Activated CD4-positive, alpha-beta T cell treated with anti-CD3 and anti-CD28 coated beads for 1 hour (primary cell): Measurements from ENCODE around the gene PRLR.
A peak's percentile ranks its signal among the peaks of the same experiment; 100 is the strongest.

ENCODE experiments used
- DNase-seq: peaks from one replicate; pipeline ENCODE4 v3.0.0-alpha.2; 2020

Gene PRLR

DNA sequence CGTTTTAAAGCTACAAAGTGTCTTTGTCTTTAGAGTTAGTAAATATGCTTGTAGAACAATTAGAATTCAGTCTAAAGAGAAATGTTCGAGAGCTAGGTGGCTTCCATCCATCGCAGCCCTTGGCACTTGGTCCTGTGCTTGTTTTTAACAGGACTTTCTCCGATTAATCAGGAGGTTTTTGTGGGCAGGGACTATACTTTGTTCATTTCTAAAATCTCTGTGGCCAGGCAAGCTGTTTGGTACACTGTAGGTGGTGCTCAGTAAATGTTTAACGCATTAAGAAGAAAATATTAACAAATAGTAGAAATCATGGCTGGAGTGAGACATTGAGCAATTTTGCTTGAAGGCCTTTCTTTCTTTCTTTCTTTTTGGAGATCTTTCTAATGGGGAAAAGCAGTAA lies 203.3 kb downstream of the PRLR start:
- DNase-seq: no peak

GRCh38 chr5:35026280-35026840 lies 203.9 kb downstream of the PRLR start:
- DNase-seq: no peak

- no peak for DNase-seq
Observed at GRCh38 chr5:35024911-35025510, 205.3 kb downstream of the PRLR start.

- no peak for DNase-seq
Observed at GRCh38 chr5:35023391-35024178, 206.7 kb downstream of the PRLR start.

GRCh38 chr5:35016174-35017051 lies 213.9 kb downstream of the PRLR start:
- DNase-seq: no peak

DNA sequence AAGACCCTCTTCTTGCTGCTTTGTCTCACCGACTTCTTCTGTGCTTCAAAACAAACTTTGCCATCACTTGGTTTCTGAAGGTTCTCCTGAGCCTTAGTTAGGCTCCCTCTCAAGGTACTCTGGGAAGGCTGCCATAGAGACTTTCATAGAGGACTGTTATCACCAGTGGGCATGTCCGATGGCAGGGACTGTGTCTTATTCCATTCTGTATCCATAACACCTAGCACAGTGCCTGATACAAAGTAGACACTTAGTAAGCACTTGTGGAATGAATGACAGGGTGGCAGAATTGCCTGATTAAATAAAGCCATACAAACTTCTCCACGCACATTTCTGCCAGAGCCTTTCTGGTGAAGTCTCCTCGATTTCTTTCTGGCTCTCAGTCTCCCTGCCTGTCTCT lies 215.2 kb downstream of the PRLR start:
- DNase-seq: no peak

GRCh38 chr5:35012796-35013195 lies 217.5 kb downstream of the PRLR start:
- DNase-seq: no peak

DNA sequence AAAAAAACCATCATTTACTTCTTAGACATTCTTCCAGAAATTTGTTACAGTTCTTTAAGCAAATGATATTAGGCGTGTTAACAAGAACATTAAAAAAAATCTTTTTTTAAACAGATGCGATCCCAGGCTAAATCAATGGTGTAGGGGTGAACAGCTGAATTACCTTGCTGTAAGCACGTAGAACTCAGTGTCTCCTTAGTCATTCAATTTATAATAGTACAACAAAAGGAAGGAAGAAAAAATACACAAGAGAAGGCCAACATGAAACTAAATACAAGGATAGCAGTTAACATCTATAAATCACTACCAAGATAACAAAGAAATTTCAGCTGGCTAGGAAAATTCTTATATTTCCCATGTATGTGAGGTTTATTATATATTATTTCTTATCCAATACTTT lies 217.9 kb downstream of the PRLR start:
- DNase-seq: no peak

DNA sequence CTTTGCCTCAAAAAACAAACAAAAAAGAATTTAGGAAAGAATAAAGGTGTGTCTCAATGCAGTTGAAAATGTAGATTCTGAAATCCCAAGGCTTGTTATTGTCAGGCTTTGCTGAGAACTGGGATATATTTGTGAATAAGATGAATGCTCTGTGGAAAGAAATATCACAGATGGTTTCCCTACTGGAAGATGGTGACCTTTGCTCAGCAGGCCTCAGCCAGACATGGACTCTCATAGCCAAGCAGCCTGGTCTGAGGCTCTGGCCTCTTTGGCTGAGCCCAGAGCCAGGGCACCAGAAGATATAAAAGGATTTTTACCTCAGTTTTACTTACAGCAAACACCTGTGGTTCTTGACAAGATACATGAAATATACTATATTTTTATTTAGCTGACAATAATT lies 219.6 kb downstream of the PRLR start:
- no peak for DNase-seq

GRCh38 chr5:35009657-35010056 lies 220.6 kb downstream of the PRLR start:
- no peak for DNase-seq

DNA sequence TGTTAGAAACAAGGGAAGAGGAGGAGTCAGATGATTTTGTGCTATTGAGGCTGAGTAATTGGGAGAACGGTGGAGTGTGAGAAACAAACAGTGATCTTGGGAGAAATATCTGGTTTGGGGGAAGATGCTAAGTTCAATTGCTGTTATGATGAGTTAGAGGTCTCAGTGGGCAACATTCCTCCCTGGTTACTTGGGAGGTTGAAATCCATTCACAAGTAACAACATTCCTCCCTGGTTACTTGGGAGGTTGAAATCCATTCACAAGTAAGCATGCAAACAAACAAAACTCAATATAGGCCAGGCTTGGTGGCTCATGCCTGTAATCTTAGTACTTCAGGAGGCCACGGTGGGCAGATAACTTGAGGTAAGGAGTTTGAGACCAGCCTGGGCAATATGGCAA lies 221.3 kb downstream of the PRLR start:
- no peak for DNase-seq

DNA sequence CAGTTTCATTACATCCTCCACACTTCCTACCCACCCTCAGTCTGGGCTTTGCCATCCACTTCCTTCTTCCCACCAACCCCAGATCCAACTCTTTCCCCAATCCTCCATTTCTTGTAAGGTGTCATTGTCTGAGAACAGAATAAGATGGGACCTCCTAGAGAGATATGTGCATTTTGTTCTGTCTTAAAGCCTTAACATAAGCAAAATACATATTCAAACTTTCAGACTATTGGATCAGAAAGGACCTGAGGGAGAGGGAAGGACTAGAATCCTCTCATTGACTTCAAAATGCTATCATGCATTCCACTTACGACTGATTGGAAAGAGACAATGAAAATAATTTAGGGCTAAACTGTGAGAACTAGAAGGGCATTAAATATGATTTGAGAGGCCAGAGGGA lies 225.5 kb downstream of the PRLR start:
- DNase-seq: no peak

- no peak for DNase-seq
Observed at GRCh38 chr5:35004200-35004599, 226.1 kb downstream of the PRLR start.

- peak; percentile 14 for DNase-seq
Observed at GRCh38 chr5:35003018-35003957, 227.0 kb downstream of the PRLR start.

GRCh38 chr5:35002459-35002858 lies 227.8 kb downstream of the PRLR start:
- DNase-seq: no peak

- DNase-seq: no peak
Observed at GRCh38 chr5:35001842-35002241, 228.4 kb downstream of the PRLR start.
